K562 (cell line): ENCODE data around the gene PRKAR1B. TPM values are rescaled to one million over a fixed set of nuclear protein-coding genes. Genes with fewer than 3 reads are reported as not detected.

Experiments used
- ERF ChIP-seq: fragments of 450-650 bp; formaldehyde crosslinking; IDR thresholded peaks from 2 replicates; pipeline ENCODE4 v1.4.0; 2020; ENCODE audit warnings: mild to moderate bottlenecking, mixed read lengths
- KDM1A ChIP-seq, 2 experiments: fragments of 450-650 bp; IDR thresholded peaks; 2 replicates each; pipeline ENCODE4 v1.6.1; 2016; ENCODE audit warnings: mild to moderate bottlenecking in 2 of 2
- MTA2 ChIP-seq: fragments of 450-650 bp; IDR thresholded peaks from 2 replicates; pipeline ENCODE4 v1.6.1; 2016; ENCODE audit warnings: low read depth
- NR2C2 ChIP-seq, 2 experiments: fragments of 200-800 bp in 1 of 2; sonication (Bioruptor generic) in 1 of 2; sonication (generic) in 1 of 2; formaldehyde crosslinking in 1 of 2; IDR thresholded peaks; 2 replicates each; pipeline versions ENCODE4 v1.6.1 to v1.8.0; 2016 to 2022; ENCODE audit warnings: mild to moderate bottlenecking in 1 of 2, missing compliant biosample characterization in 1 of 2, missing genetic modification characterization in 1 of 2, missing genetic modification reagents in 1 of 2
- RBM25 ChIP-seq: fragments of 200-400 bp; formaldehyde crosslinking; IDR thresholded peaks from 2 replicates; pipeline ENCODE4 v1.6.1; 2018; ENCODE audit warnings: low read length, low read depth, moderate library complexity; ENCODE audit not compliant: severe bottlenecking
- SAFB2 ChIP-seq: fragments of 200-400 bp; formaldehyde crosslinking; IDR thresholded peaks from 2 replicates; pipeline ENCODE4 v1.6.1; 2018; ENCODE audit warnings: borderline replicate concordance, low read length, low read depth, moderate library complexity; ENCODE audit not compliant: severe bottlenecking
- SREBF1 ChIP-seq: fragments of 150-350 bp; IDR thresholded peaks from 2 replicates; pipeline ENCODE4 v1.6.1; 2014; ENCODE audit warnings: antibody characterized with exemption, low read depth, low read length, borderline replicate concordance
- ZFP30 ChIP-seq: fragments of 250-450 bp; sonication (Bioruptor Pico); IDR thresholded peaks from 2 replicates; pipeline ENCODE4 v1.8.0; 2022; ENCODE audit warnings: moderate library complexity, mild to moderate bottlenecking, inconsistent platforms, borderline replicate concordance
- ZNF512 ChIP-seq: IDR thresholded peaks from 2 replicates; pipeline ENCODE4 v1.6.1; 2016; ENCODE audit warnings: missing genetic modification characterization, missing compliant biosample characterization
- polyA plus RNA-seq, 8 experiments: library from polyadenylated mRNA; depleted of rRNA in 4 of 8; stranded (reverse) in 5 of 8; unstranded in 3 of 8; fragments of >200 nt; fragmentation: Nextera tagmentation in 2 of 8; fragmentation: Illumina TruSeq in 1 of 8; extraction: Ambion mirVana in 2 of 8; extraction: Trizol in 1 of 8; gene quantifications; 2 replicates each; pipeline versions ENCODE4 v1.2.1 to v1.2.3, GENCODE V29; 2011 to 2014; ENCODE audit warnings: inconsistent platforms in 1 of 8, missing spikeins in 1 of 8
- total RNA-seq, 7 experiments: library from RNA; depleted of rRNA in 6 of 7; stranded (reverse); fragments of >200 nt in 6 of 7; fragmentation: Illumina TruSeq in 2 of 7; extraction: Trizol in 2 of 7; gene quantifications; 2 replicates each; pipeline versions ENCODE4 v1.2.1 to v1.2.3, GENCODE V29; 2011 to 2021; ENCODE audit warnings: low replicate concordance in 1 of 7
- TF ChIP-seq, protein P1 (sequence below): fragments of 450-650 bp; IDR thresholded peaks from 2 replicates; pipeline ENCODE4 v1.6.1; 2017; ENCODE audit warnings: antibody characterized with exemption

The PRKAR1B gene
- total and polyA plus RNA-seq, 9 of the 15 experiments (the other 6 are each of a cell fraction or from before 2014, with no cell fraction given), result 0.99 to 30.5 (median 12.7) TPM

- TF ChIP-seq, protein P1, sequence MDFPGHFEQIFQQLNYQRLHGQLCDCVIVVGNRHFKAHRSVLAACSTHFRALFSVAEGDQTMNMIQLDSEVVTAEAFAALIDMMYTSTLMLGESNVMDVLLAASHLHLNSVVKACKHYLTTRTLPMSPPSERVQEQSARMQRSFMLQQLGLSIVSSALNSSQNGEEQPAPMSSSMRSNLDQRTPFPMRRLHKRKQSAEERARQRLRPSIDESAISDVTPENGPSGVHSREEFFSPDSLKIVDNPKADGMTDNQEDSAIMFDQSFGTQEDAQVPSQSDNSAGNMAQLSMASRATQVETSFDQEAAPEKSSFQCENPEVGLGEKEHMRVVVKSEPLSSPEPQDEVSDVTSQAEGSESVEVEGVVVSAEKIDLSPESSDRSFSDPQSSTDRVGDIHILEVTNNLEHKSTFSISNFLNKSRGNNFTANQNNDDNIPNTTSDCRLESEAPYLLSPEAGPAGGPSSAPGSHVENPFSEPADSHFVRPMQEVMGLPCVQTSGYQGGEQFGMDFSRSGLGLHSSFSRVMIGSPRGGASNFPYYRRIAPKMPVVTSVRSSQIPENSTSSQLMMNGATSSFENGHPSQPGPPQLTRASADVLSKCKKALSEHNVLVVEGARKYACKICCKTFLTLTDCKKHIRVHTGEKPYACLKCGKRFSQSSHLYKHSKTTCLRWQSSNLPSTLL, result no peak
- TF ChIP-seq KDM1A (IDR thresholded peaks at IDR 0.05), result peak; percentile 37 to 43; a peak in 2 of 4 replicates
- TF ChIP-seq SREBF1, result no peak
- no peak for TF ChIP-seq ZNF512 (tag)
- TF ChIP-seq MTA2, result no peak
- TF ChIP-seq ERF (CRISPR knock-in tag), result no peak
- no peak for TF ChIP-seq ZFP30 (CRISPR knock-in tag)
- no peak for TF ChIP-seq SAFB2
- TF ChIP-seq NR2C2 (CRISPR knock-in tag; IDR thresholded peaks at IDR 0.05), result no peak
- TF ChIP-seq NR2C2 (tag; IDR thresholded peaks at IDR 0.05), result no peak
- peak; percentile 93 for TF ChIP-seq RBM25
- TF ChIP-seq, all 486 proteins: peak for 8
These were observed 131.5 kb downstream of the PRKAR1B start (continued) for GRCh38 chr7:595621-596010.
